Caco-2 (cell line): ENCODE measurements around the gene CRYGB. TPM values are rescaled to one million over a fixed set of nuclear protein-coding genes. Genes with fewer than 3 reads are reported as not detected.
"Not testable (repeated sequence)": the region's sequence is repeated elsewhere in the genome, so short reads cannot be mapped to it uniquely, and the experiment has no call there.

Experiments used
- BruUV-seq: library from RNA; stranded (reverse); fragments of 400-500 nt; replicated peaks from 2 replicates; lab custom pipeline; 2021; lab: Mats Ljungman, UMichigan
- CTCF ChIA-PET: fragments of 300-600 bp; sonication (Branson Sonifier 250); formaldehyde crosslinking; loops from one replicate; lab custom pipeline; 2022; ENCODE audit warnings: antibody characterized with exemption; lab: Charles Lee
- POLR2A ChIA-PET: fragments of 300-600 bp; sonication (Branson Sonifier 250); formaldehyde crosslinking; loops from one replicate; lab custom pipeline; 2022; ENCODE audit warnings: antibody characterized with exemption; lab: Charles Lee
- DNase-seq, 2 experiments: peaks; one replicate each; pipeline versions ENCODE4 v3.0.0 to v3.0.0-alpha.2; 2020 to 2022
- H3K27me3 ChIP-seq: replicated peaks from 2 replicates; pipeline ENCODE4 v1.6.0; 2011; ENCODE audit warnings: low read length; ENCODE audit not compliant: control insufficient read depth, insufficient read depth
- H3K36me3 ChIP-seq: 2 replicates; pipeline ENCODE4 v1.5.1; 2011; ENCODE audit warnings: low read length; ENCODE audit not compliant: control insufficient read depth, insufficient read depth
- H3K4me1 ChIP-seq: fragments of 250-450 bp; sonication (Bioruptor Pico); 2 replicates; pipeline ENCODE4 v1.5.1; 2020; ENCODE audit warnings: mild to moderate bottlenecking
- H3K4me3 ChIP-seq: 2 replicates; pipeline ENCODE4 v1.5.1; 2011; ENCODE audit warnings: low read depth, mild to moderate bottlenecking, control low read depth, low read length
- H3K9me3 ChIP-seq: fragments of 250-450 bp; sonication (Bioruptor Pico); 2 replicates; pipeline ENCODE4 v1.5.1; 2020; ENCODE audit warnings: mild to moderate bottlenecking, moderate library complexity
- H3K27ac Mint-ChIP-seq: one replicate; pipeline ENCODE4 v1.8.0; 2022; ENCODE audit warnings: mixed read lengths; ENCODE audit not compliant: unreplicated experiment
- H3K27me3 Mint-ChIP-seq: one replicate; pipeline ENCODE4 v1.8.0; 2022; ENCODE audit warnings: mixed read lengths; ENCODE audit not compliant: insufficient read depth, unreplicated experiment
- H3K36me3 Mint-ChIP-seq: one replicate; pipeline ENCODE4 v1.8.0; 2022; ENCODE audit warnings: mild to moderate bottlenecking, mixed read lengths; ENCODE audit not compliant: insufficient read depth, unreplicated experiment
- H3K4me1 Mint-ChIP-seq: one replicate; pipeline ENCODE4 v1.8.0; 2022; ENCODE audit warnings: low read depth, mixed read lengths; ENCODE audit not compliant: unreplicated experiment
- H3K4me3 Mint-ChIP-seq: one replicate; pipeline ENCODE4 v1.8.0; 2022; ENCODE audit warnings: mild to moderate bottlenecking, moderate library complexity, mixed read lengths; ENCODE audit not compliant: unreplicated experiment
- H3K9me3 Mint-ChIP-seq: one replicate; pipeline ENCODE4 v1.8.0; 2022; ENCODE audit warnings: mixed read lengths; ENCODE audit not compliant: unreplicated experiment
- intact Hi-C: fragments of 100-400 bp; cut with micrococcal nuclease; formaldehyde crosslinking; loops from one replicate; pipeline ENCODE4 v1.10.0; 2022; ENCODE audit not compliant: unreplicated experiment
- total RNA-seq: library from RNA; stranded (reverse); gene quantifications from 2 replicates; pipeline ENCODE4 v1.2.3, GENCODE V29; 2022
- TF ChIP-seq, protein P1 (sequence below), 2 experiments: fragments of 200-600 bp in 1 of 2; IDR thresholded peaks; 1 replicate in 1 of 2; 2 replicates in 1 of 2; pipeline versions ENCODE4 v1.5.1 to v1.8.0; 2011 to 2022; ENCODE audit warnings: antibody characterized with exemption in 1 of 2, control low read depth in 1 of 2, inconsistent platforms in 1 of 2, low read depth in 1 of 2, low read length in 1 of 2, mild to moderate bottlenecking in 1 of 2, moderate library complexity in 1 of 2; ENCODE audit not compliant: insufficient read depth in 1 of 2, severe bottlenecking in 1 of 2, unreplicated experiment in 1 of 2

Gene CRYGB
- total RNA-seq, 1 experiment from 2014 or later, result not detected

DNA sequence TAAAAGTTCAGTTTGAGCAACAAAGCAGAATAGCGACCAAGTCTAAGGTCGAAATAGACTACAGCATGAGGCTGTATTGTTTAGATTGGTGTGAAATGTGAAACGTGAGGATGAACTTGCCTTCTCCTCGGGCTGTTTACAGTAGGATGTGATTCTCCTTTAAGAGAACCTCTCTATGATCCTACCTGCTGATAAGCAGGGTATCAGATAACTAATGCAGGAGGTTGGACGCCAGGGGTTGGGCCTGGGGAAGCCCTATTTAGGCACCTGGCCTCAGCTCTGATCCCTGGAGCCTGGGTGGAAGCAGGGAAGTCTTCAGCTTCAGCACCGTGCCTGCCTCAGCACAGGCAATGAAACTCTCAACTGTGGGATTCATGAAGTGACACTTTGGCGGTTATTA lies 33.0 kb downstream of the CRYGB start:
- Mint-ChIP-seq H3K4me3 (peak overlapping the region; percentile 62), H3K9me3 (no peaks in the 10 kb centered on the region), H3K36me3 (peaks cover 7% of the 10 kb centered on the region), H3K27ac (no peak overlapping the region), H3K4me1 (peaks cover 24% of the 10 kb centered on the region), H3K27me3 (no peaks in the 10 kb centered on the region)
- ChIA-PET POLR2A (interaction anchor here (0.6 kb wide), 1 partner anchor 23 kb away, joined by 3 read pairs; no protein-coding TSS in a partner anchor), CTCF (interaction anchor here (0.7 kb wide), 2 partner anchors 11 to 62 kb away, joined by 3 to 6 read pairs; no protein-coding TSS in a partner anchor)
- intact Hi-C loops, result loop anchor here (1.0 kb wide), 1 partner anchor 142 kb away; the partner anchor contains the start of gene IDH1
- no peak overlapping the region for H3K4me3 ChIP-seq
- peaks cover 42% of the 10 kb centered on the region for H3K4me1 ChIP-seq
- H3K9me3 ChIP-seq, result no peaks in the 10 kb centered on the region
- TF ChIP-seq, protein P1, sequence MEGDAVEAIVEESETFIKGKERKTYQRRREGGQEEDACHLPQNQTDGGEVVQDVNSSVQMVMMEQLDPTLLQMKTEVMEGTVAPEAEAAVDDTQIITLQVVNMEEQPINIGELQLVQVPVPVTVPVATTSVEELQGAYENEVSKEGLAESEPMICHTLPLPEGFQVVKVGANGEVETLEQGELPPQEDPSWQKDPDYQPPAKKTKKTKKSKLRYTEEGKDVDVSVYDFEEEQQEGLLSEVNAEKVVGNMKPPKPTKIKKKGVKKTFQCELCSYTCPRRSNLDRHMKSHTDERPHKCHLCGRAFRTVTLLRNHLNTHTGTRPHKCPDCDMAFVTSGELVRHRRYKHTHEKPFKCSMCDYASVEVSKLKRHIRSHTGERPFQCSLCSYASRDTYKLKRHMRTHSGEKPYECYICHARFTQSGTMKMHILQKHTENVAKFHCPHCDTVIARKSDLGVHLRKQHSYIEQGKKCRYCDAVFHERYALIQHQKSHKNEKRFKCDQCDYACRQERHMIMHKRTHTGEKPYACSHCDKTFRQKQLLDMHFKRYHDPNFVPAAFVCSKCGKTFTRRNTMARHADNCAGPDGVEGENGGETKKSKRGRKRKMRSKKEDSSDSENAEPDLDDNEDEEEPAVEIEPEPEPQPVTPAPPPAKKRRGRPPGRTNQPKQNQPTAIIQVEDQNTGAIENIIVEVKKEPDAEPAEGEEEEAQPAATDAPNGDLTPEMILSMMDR (IDR thresholded peaks at IDR 0.05; ENCODE audit: insufficient read depth in 1 of 2, low read depth in 1 of 2, low read length in 1 of 2, severe bottlenecking in 1 of 2, unreplicated experiment in 1 of 2), result no peak
- DNase-seq, result peak; percentile 74 to 81
- BruUV-seq, result no TSS peak
- H3K36me3 ChIP-seq, result no peaks in the 10 kb centered on the region
- H3K27me3 ChIP-seq, result no peaks in the 10 kb centered on the region

DNA sequence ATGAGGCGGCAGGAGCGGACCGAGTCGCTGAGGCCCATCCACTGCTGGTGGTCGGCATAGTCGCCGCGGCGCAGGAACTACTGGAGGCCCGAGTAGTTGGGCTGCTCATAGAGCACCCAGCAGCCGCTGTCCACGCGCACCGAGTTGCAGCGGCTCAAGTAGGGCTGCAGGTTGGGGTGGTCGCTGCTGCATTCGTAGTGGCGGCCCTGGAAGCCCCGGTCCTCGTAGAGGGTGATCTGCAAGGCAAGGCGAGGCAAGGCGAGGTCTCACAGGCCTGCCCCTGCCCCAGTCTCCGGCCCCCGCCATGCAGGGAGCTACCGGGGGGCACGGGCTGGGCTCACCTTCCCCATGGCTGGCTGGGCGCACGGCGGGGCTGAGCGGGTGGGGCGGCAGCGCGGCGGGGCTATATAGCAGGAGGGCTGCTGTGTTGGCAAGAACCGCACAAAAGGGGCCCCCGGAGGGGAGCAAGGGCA lies 33.6 kb downstream of the CRYGB start:
- POLR2A ChIA-PET, intact Hi-C loops, DNase-seq, H3K9me3 Mint-ChIP-seq, H3K27me3 ChIP-seq, H3K36me3 ChIP-seq, BruUV-seq, H3K27me3 Mint-ChIP-seq, CTCF ChIA-PET, H3K9me3 ChIP-seq, H3K4me3 Mint-ChIP-seq, H3K4me3 ChIP-seq, H3K36me3 Mint-ChIP-seq, H3K27ac Mint-ChIP-seq: not testable (repeated sequence)
- peaks cover 17% of the 10 kb centered on the region for H3K4me1 Mint-ChIP-seq
- peaks cover 35% of the 10 kb centered on the region for H3K4me1 ChIP-seq

DNA sequence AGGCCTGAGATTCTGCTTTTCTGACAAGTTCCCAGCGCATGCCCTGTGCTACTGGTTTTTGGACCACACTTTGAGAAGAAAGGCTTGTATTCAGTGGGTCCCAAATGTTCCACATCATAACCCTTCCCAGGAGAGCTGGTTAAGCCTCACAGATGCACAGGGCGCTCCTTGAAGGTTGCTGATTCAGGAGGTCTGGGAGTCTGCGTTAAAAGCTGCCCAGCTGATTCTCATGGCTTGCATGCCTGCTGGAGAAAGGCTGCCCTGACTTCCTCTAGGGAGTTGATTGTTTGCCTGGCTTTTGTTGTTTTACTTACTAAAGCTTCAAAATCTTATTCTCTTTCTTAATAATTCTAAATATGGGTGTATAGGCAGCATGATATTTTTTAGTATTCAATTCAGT lies 42.3 kb downstream of the CRYGB start:
- TF ChIP-seq, protein P1 (IDR thresholded peaks at IDR 0.05; ENCODE audit: insufficient read depth in 1 of 2, low read depth in 1 of 2, low read length in 1 of 2, severe bottlenecking in 1 of 2, unreplicated experiment in 1 of 2), result no peak
- intact Hi-C loops, result loop anchor here (2.0 kb wide), 1 partner anchor 13 kb away; no protein-coding TSS in a partner anchor
- Histone ChIP-seq H3K4me1 (no peaks in the 10 kb centered on the region), H3K36me3 (no peaks in the 10 kb centered on the region), H3K27me3 (no peaks in the 10 kb centered on the region), H3K9me3 (no peaks in the 10 kb centered on the region), H3K4me3 (no peak overlapping the region)
- POLR2A ChIA-PET, result no interaction called here
- no peak for DNase-seq
- H3K4me3 Mint-ChIP-seq, result no peak overlapping the region
- no peaks in the 10 kb centered on the region for H3K27me3 Mint-ChIP-seq
- CTCF ChIA-PET, result no interaction called here
- no peaks in the 10 kb centered on the region for H3K9me3 Mint-ChIP-seq
- no TSS peak for BruUV-seq
- peaks cover 14% of the 10 kb centered on the region for H3K4me1 Mint-ChIP-seq
- H3K36me3 Mint-ChIP-seq, result no peaks in the 10 kb centered on the region
- no peak overlapping the region for H3K27ac Mint-ChIP-seq
